NB4 (cell line): ENCODE results near the gene NOX5.

Experiments
- POLR2A ChIP-seq: IDR thresholded peaks from 2 replicates; pipeline ENCODE4 v1.6.1; 2011; ENCODE audit warnings: mild to moderate bottlenecking; ENCODE audit not compliant: insufficient read length; ENCODE audit errors: extremely low read depth
- TF ChIP-seq, protein P1 (sequence below): IDR thresholded peaks from one replicate; pipeline ENCODE4 v1.5.1; 2012; ENCODE audit warnings: low read depth, low read length
- TF ChIP-seq, protein P2 (sequence below): IDR thresholded peaks from 2 replicates; pipeline ENCODE4 v1.6.1; 2011; ENCODE audit warnings: low read depth, low read length

DNA sequence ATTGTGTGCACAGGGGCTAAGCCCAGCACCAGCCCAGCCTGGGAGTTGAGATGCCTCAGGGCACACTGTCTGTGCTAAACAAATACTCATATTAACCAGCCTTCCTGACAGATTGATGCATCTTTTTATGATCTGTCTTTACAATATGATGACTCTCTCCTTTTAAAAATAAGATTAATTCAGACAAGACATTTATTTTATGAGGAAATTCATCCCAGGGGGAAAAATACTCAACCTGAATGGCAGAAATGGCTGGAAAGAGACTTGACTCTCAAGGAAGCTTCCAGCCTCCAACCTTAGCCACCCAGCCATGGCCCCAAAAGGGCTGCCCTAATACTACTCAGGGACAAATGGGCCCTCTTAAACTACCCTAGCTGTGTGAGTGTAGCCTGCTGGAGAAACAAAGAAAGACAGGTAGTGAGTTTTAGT lies 46.9 kb downstream of the NOX5 start:
- TF ChIP-seq POLR2A = no peak
- TF ChIP-seq, protein P1, sequence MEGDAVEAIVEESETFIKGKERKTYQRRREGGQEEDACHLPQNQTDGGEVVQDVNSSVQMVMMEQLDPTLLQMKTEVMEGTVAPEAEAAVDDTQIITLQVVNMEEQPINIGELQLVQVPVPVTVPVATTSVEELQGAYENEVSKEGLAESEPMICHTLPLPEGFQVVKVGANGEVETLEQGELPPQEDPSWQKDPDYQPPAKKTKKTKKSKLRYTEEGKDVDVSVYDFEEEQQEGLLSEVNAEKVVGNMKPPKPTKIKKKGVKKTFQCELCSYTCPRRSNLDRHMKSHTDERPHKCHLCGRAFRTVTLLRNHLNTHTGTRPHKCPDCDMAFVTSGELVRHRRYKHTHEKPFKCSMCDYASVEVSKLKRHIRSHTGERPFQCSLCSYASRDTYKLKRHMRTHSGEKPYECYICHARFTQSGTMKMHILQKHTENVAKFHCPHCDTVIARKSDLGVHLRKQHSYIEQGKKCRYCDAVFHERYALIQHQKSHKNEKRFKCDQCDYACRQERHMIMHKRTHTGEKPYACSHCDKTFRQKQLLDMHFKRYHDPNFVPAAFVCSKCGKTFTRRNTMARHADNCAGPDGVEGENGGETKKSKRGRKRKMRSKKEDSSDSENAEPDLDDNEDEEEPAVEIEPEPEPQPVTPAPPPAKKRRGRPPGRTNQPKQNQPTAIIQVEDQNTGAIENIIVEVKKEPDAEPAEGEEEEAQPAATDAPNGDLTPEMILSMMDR = no peak
- TF ChIP-seq, protein P2, sequence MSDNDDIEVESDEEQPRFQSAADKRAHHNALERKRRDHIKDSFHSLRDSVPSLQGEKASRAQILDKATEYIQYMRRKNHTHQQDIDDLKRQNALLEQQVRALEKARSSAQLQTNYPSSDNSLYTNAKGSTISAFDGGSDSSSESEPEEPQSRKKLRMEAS = no peak
